Common myeloid progenitor, CD34-positive (primary cell): ENCODE results near the gene PRAMEF5. TPM values are rescaled to one million over a fixed set of nuclear protein-coding genes. Genes with fewer than 3 reads are reported as not detected.
"Not testable (repeated sequence)": the region's sequence is repeated elsewhere in the genome, so short reads cannot be mapped to it uniquely, and the experiment has no call there.

Experiments used
- CTCF ChIA-PET: fragments of 350-600 bp; sonication (Branson Sonifier 250); formaldehyde crosslinking; loops from one replicate; lab custom pipeline; 2021; ENCODE audit warnings: antibody characterized with exemption; lab: Charles Lee
- POLR2A ChIA-PET: fragments of 350-600 bp; sonication (Branson Sonifier 250); formaldehyde crosslinking; loops from one replicate; lab custom pipeline; 2021; ENCODE audit warnings: antibody characterized with exemption; lab: Charles Lee
- DNase-seq, 3 donors: peaks; one replicate each; pipeline versions ENCODE4 v3.0.0 to v3.0.0-alpha.2; 2013
- H3K27ac ChIP-seq, 2 experiments: 1 replicate in 1 of 2; 2 replicates in 1 of 2; pipeline ENCODE4 v1.7.0; 2013; ENCODE audit warnings: inconsistent platforms in 2 of 2, low read length in 2 of 2, mild to moderate bottlenecking in 2 of 2, low read depth in 1 of 2, moderate library complexity in 1 of 2; ENCODE audit not compliant: severe bottlenecking in 2 of 2, insufficient read depth in 1 of 2, poor library complexity in 1 of 2
- H3K27me3 ChIP-seq, 5 experiments: replicated peaks in 2 of 5; 1 replicate in 3 of 5; 2 replicates in 2 of 5; pipeline versions ENCODE4 v1.6.1 to v1.7.0; 2013; ENCODE audit warnings: low read length in 4 of 5, mild to moderate bottlenecking in 2 of 5, moderate library complexity in 2 of 5, inconsistent platforms in 1 of 5; ENCODE audit not compliant: insufficient read depth in 5 of 5, control insufficient read depth in 4 of 5
- H3K36me3 ChIP-seq, 4 experiments: 1 replicate in 2 of 4; 2 replicates in 2 of 4; pipeline versions ENCODE4 v1.6.1 to v1.7.0; 2013; ENCODE audit warnings: low read length in 3 of 4, control low read depth in 1 of 4, mild to moderate bottlenecking in 1 of 4; ENCODE audit not compliant: control insufficient read depth in 4 of 4, insufficient read depth in 4 of 4
- H3K4me1 ChIP-seq, 4 experiments: 1 replicate in 3 of 4; 2 replicates in 1 of 4; pipeline versions ENCODE4 v1.6.1 to v1.7.1; 2013; ENCODE audit warnings: low read length in 3 of 4, mild to moderate bottlenecking in 3 of 4, control low read depth in 1 of 4, inconsistent platforms in 1 of 4, moderate library complexity in 1 of 4; ENCODE audit not compliant: control insufficient read depth in 4 of 4, insufficient read depth in 4 of 4; ENCODE audit errors: control extremely low read depth in 1 of 4
- H3K4me3 ChIP-seq, 7 experiments: 1 replicate in 4 of 7; 2 replicates in 3 of 7; pipeline versions ENCODE4 v1.5.1 to v1.7.0; 2013; ENCODE audit warnings: mild to moderate bottlenecking in 7 of 7, low read length in 6 of 7, moderate library complexity in 6 of 7, inconsistent platforms in 2 of 7, low read depth in 2 of 7, control low read depth in 1 of 7; ENCODE audit not compliant: insufficient read depth in 4 of 7, control insufficient read depth in 1 of 7; ENCODE audit errors: extremely low read depth in 1 of 7
- H3K9me3 ChIP-seq, 5 experiments: 1 replicate in 4 of 5; 2 replicates in 1 of 5; pipeline versions ENCODE4 v1.6.1 to v1.7.1; 2013; ENCODE audit warnings: low read length in 4 of 5, mild to moderate bottlenecking in 2 of 5, inconsistent platforms in 1 of 5, low read depth in 1 of 5, moderate library complexity in 1 of 5; ENCODE audit not compliant: control insufficient read depth in 4 of 5, insufficient read depth in 2 of 5; ENCODE audit errors: control extremely low read depth in 1 of 5
- WGBS: methylation state at CpG from one replicate; pipeline ENCODE4 v1.1.5; 2013; ENCODE audit not compliant: insufficient coverage; 5-methylcytosine and 5-hydroxymethylcytosine counted together
- polyA plus RNA-seq: library from polyadenylated mRNA; unstranded; fragments of 120-200 nt; gene quantifications from one replicate; pipeline ENCODE4 v1.2.1, GENCODE V29; 2013

The PRAMEF5 gene
- polyA plus RNA-seq: not detected

- H3K27me3 ChIP-seq, H3K4me3 ChIP-seq, DNase-seq, H3K36me3 ChIP-seq, CTCF ChIA-PET, H3K4me1 ChIP-seq, POLR2A ChIA-PET, H3K27ac ChIP-seq, H3K9me3 ChIP-seq: not testable (repeated sequence)
- WGBS: no CpG with 5 or more reads among the region's 5 CpGs
Observed at GRCh38 chr1:13253898-13254297, at the start of gene PRAMEF5. TSS of gene PRAMEF5 (plus strand) at chr1:13254198. CDS start at chr1:13259269, 5,071 bp downstream.

DNA sequence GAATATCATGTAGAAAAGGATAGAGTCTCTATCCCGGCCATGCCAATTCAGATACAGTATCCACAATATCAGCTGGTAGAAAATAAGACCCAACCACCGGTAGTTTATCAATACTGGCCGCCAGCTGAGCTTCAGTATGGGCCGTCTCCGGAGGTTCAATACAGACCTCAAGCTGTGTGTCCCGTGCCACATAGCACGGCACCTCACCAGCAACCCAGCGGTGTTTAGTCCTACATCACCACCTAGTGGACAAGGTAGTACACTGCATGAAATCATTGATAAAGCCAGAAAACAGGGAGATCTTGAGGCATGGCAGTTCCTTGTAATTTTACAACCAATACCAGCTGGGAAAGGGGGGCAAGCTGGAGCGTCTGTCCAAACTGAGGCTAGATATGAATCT is 45.3 kb upstream of the PRAMEF5 start:
- H3K9me3 ChIP-seq, H3K36me3 ChIP-seq, H3K27ac ChIP-seq, H3K4me3 ChIP-seq, H3K27me3 ChIP-seq, CTCF ChIA-PET, POLR2A ChIA-PET, H3K4me1 ChIP-seq, DNase-seq: not testable (repeated sequence)
- WGBS: no CpG with 5 or more reads among the region's 9 CpGs

DNA sequence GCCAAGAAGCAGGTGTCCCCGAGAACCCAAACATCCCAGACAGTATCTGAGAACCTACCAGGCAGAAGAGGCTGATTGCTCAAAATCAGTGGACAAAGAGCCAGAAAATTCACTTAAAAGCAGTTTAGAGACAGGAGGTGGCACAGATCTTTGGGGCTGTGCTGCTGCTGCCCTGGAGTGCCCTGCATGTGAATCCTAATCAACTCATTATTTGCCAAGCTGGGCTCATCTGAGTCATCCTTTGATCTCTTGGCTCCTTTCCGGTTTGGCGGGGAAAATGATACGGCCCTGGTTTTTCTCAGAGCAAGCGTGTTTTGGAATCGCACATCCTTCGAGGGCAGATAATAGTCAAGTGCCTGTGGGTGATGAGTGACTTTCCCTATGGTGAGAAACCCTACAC is 37.4 kb upstream of the PRAMEF5 start:
- H3K27me3 ChIP-seq, H3K36me3 ChIP-seq, CTCF ChIA-PET, H3K4me1 ChIP-seq, DNase-seq, H3K27ac ChIP-seq, POLR2A ChIA-PET, H3K9me3 ChIP-seq, H3K4me3 ChIP-seq: not testable (repeated sequence)
- no CpG with 5 or more reads among the region's 7 CpGs for WGBS

GRCh38 chr1:13219203-13219602 is 34.8 kb upstream of the PRAMEF5 start:
- H3K4me3 ChIP-seq, CTCF ChIA-PET, DNase-seq, H3K9me3 ChIP-seq, H3K27me3 ChIP-seq, H3K36me3 ChIP-seq, POLR2A ChIA-PET, H3K4me1 ChIP-seq, H3K27ac ChIP-seq: not testable (repeated sequence)
- WGBS: no CpG with 5 or more reads among the region's 3 CpGs

DNA sequence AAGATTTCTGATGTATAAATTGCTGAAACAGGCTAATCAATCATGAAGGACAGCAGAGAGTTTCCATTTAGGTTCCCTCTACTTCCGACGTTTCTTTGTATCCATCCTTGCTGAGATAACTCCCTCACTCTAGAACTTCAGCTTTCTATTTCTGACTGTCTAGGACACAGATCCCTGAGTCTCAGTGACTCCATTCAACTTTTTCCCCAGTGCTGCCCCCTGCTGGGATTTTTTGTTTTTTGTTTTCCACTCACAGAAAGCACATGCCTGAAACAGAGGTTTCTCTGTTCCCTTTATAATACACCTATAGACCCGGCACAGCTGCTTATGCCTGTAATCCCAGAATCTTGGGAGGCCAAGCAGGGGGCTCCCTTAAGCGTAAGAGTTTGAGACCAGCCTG is 31.2 kb upstream of the PRAMEF5 start:
- POLR2A ChIA-PET, H3K4me1 ChIP-seq, H3K9me3 ChIP-seq, H3K4me3 ChIP-seq, DNase-seq, H3K27me3 ChIP-seq, H3K27ac ChIP-seq, CTCF ChIA-PET, H3K36me3 ChIP-seq: not testable (repeated sequence)
- WGBS: no CpG with 5 or more reads among the region's 4 CpGs

GRCh38 chr1:13224480-13225060 is 29.4 kb upstream of the PRAMEF5 start:
- Histone ChIP-seq H3K9me3 (no peaks in the 10 kb centered on the region), H3K4me3 (no peak overlapping the region), H3K36me3 (no peaks in the 10 kb centered on the region), H3K4me1 (peaks cover 0 to 5% (median 0%) of the 10 kb centered on the region in 4 experiments), H3K27me3 (no peaks in the 10 kb centered on the region), H3K27ac (no peak overlapping the region)
- 96% methylated on average over 5 of the region's 5 CpGs for WGBS
- ChIA-PET CTCF (no interaction called here), POLR2A (interaction anchor here (0.6 kb wide), 1 partner anchor 20 kb away, joined by 3 read pairs; no protein-coding TSS in a partner anchor)
- no peak for DNase-seq

DNA sequence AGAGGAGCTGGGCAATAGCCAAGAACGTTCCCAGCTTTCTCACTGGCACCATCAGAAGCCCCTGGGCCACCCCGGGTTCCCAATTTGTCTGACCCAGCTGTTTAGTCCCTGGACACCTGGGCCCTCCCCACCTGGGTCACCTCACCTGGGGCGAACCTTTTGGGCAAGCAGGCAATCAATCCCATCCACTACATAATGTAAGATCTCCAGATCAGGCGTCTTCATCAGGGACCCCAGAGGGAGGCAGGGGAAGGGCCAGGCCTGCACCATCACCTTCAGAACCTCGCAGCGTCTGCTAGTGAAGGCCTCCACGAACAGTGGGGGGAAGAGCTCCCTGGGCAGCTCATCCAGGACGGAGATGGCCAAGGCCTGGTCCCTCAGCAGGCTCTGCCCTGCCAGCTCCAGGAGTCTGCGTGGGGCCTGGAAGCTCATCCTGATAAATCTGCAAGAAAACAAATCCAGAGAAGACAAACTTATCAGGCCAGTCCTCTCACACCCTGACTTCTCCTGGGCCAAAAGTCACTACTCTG is 28.3 kb upstream of the PRAMEF5 start, which contains the start of gene PRAMEF18:
Gene PRAMEF18 (minus strand): TSS at position 480 of the 530 bp plus-strand sequence. CDS start 48 bp downstream, at position 432.
- H3K9me3 ChIP-seq, POLR2A ChIA-PET, H3K4me1 ChIP-seq, H3K27ac ChIP-seq, H3K4me3 ChIP-seq, CTCF ChIA-PET, DNase-seq, H3K27me3 ChIP-seq, H3K36me3 ChIP-seq: not testable (repeated sequence)
- WGBS: 93% methylated on average over 7 of the region's 9 CpGs
